A673 (cell line): ENCODE results near the gene ATP5IF1.

ENCODE experiments used
- CTCF ChIP-seq: fragments of 300-800, 200-600 bp; sonication (generic); conservative IDR thresholded peaks from 2 replicates; pipeline ENCODE4 v1.5.1; 2017; ENCODE audit warnings: low read depth, mild to moderate bottlenecking, antibody characterized with exemption, low read length, moderate library complexity, mixed read lengths
- EZH2 ChIP-seq: fragments of 200-600 bp; sonication (generic); IDR thresholded peaks from 2 replicates; pipeline ENCODE4 v1.6.1; 2017; ENCODE audit warnings: borderline replicate concordance, low read depth, mild to moderate bottlenecking, mixed read lengths, antibody characterized with exemption, low read length; ENCODE audit not compliant: poor library complexity, severe bottlenecking

DNA sequence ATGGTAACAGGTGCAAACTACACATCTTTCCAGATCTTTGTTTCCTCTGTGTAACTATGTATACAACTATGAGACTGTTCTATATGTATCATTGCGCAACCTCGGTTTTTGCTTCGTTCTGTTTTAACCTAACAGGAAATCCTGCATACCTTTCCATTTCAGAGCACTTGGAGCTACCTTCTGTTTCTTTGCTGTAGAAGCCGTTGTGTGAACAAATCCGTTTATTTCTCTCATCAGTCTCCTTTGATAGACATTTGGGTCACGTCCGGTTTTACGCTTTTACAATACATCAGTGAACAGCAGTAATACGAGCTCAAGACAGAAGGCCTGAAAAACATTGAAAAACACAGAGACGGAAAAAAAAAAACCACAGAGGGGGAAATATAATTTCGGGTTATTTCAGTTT lies 10.5 kb downstream of the ATP5IF1 start:
- TF ChIP-seq CTCF (no peak), EZH2 (no peak)
